Activated CD8-positive, alpha-beta memory T cell treated with anti-CD3 and anti-CD28 coated beads for 1 hour (primary cell): ENCODE results near the gene EEIG1.

Source experiments
- DNase-seq, 2 donors: peaks; one replicate each; pipeline ENCODE4 v3.0.0-alpha.2; 2020; ENCODE audit warnings: low read depth in 1 of 2; ENCODE audit errors: extremely low read depth in 1 of 2

The EEIG1 gene

GRCh38 chr9:127942216-127943010, 38.4 kb downstream of the EEIG1 start:
- DNase-seq: no peak

- no peak for DNase-seq
These were observed 38.9 kb downstream of the EEIG1 start for GRCh38 chr9:127941961-127942215.

GRCh38 chr9:127941062-127941960, 39.5 kb downstream of the EEIG1 start:
- no peak for DNase-seq

- no peak for DNase-seq
These were observed 40.2 kb downstream of the EEIG1 start for GRCh38 chr9:127940593-127940992.

- DNase-seq: no peak
These were observed 42.5 kb downstream of the EEIG1 start for GRCh38 chr9:127938298-127938690.

GRCh38 chr9:127937388-127938297, 43.1 kb downstream of the EEIG1 start, which contains the start of gene DPM2:
Gene DPM2, minus strand, starts transcription at chr9:127937854. Its CDS starts 34 bp downstream, at chr9:127937820.
- DNase-seq: peak; percentile 50 to 78

- no peak for DNase-seq
These were observed 43.8 kb downstream of the EEIG1 start for GRCh38 chr9:127937056-127937387.

GRCh38 chr9:127936347-127936852, 44.4 kb downstream of the EEIG1 start:
- no peak for DNase-seq

GRCh38 chr9:127935765-127936221, 45.0 kb downstream of the EEIG1 start:
- no peak for DNase-seq

- DNase-seq: no peak
These were observed 45.8 kb downstream of the EEIG1 start for GRCh38 chr9:127934986-127935385.

- no peak for DNase-seq
These were observed 46.5 kb downstream of the EEIG1 start for GRCh38 chr9:127934248-127934647.

- DNase-seq: no peak
These were observed 49.5 kb downstream of the EEIG1 start for GRCh38 chr9:127931092-127931881.
